SK-N-MC (cell line): Measurements from ENCODE around the gene ZNF831.

Source experiments
- DNase-seq: peaks from one replicate; pipeline ENCODE4 v3.0.0-alpha.2; 2011; ENCODE audit warnings: low read depth, low spot score
- H3K27ac ChIP-seq: fragments of 200-600 bp; sonication (generic); 2 replicates; pipeline ENCODE4 v1.5.1; 2016; ENCODE audit warnings: mixed run types
- H3K36me3 ChIP-seq: fragments of 200-600 bp; sonication (generic); 2 replicates; pipeline ENCODE4 v1.6.1; 2017; ENCODE audit warnings: antibody characterized with exemption, low read length, mixed read lengths; ENCODE audit not compliant: insufficient read depth
- H3K4me3 ChIP-seq: fragments of 200-600 bp; sonication (generic); 2 replicates; pipeline ENCODE4 v1.5.1; 2016
- H3K9ac ChIP-seq: fragments of 200-600 bp; sonication (generic); 2 replicates; pipeline ENCODE4 v1.8.0; 2017; ENCODE audit warnings: mixed run types, mixed read lengths; ENCODE audit not compliant: insufficient read length
- H3K9me3 ChIP-seq: fragments of 200-600 bp; sonication (generic); 2 replicates; pipeline ENCODE4 v1.6.1; 2017; ENCODE audit warnings: low read depth, mild to moderate bottlenecking, antibody characterized with exemption, low read length, moderate library complexity, mixed read lengths
- EZH2 ChIP-seq: fragments of 200-600 bp; sonication (generic); IDR thresholded peaks from one replicate; pipeline ENCODE4 v1.6.1; 2017; ENCODE audit warnings: antibody characterized with exemption
- FOXP2 ChIP-seq: optimal IDR thresholded peaks from 2 replicates; pipeline ENCODE3; 2011; ENCODE audit warnings: mild to moderate bottlenecking, moderate library complexity; ENCODE audit not compliant: insufficient read depth; ENCODE audit errors: extremely low read length, control extremely low read depth
- POLR2AphosphoS5 ChIP-seq: IDR thresholded peaks from 2 replicates; pipeline ENCODE4 v1.6.1; 2012; ENCODE audit warnings: mild to moderate bottlenecking, low read depth, low read length, borderline replicate concordance

The ZNF831 gene

GRCh38 chr20:59171986-59172385, 8.4 kb downstream of the ZNF831 start:
- Histone ChIP-seq H3K9ac (no peak overlapping the region), H3K9me3 (no peaks in the 10 kb centered on the region), H3K36me3 (no peaks in the 10 kb centered on the region), H3K27ac (no peak overlapping the region), H3K4me3 (no peak overlapping the region)
- TF ChIP-seq FOXP2 = no peak
- TF ChIP-seq POLR2AphosphoS5 = no peak
- TF ChIP-seq EZH2 = no peak
- DNase-seq = no peak

GRCh38 chr20:59173938-59174491, 10.4 kb downstream of the ZNF831 start:
- TF ChIP-seq FOXP2 = no peak
- no peak for TF ChIP-seq EZH2
- no peak for TF ChIP-seq POLR2AphosphoS5
- Histone ChIP-seq H3K36me3 (no peaks in the 10 kb centered on the region), H3K9me3 (no peaks in the 10 kb centered on the region), H3K27ac (no peak overlapping the region), H3K9ac (no peak overlapping the region), H3K4me3 (no peak overlapping the region)
- DNase-seq = no peak

- Histone ChIP-seq H3K9ac (no peak overlapping the region), H3K36me3 (no peaks in the 10 kb centered on the region), H3K4me3 (no peak overlapping the region), H3K9me3 (no peaks in the 10 kb centered on the region), H3K27ac (no peak overlapping the region)
- no peak for DNase-seq
- no peak for TF ChIP-seq FOXP2
- no peak for TF ChIP-seq POLR2AphosphoS5
- TF ChIP-seq EZH2 = no peak
Measured at GRCh38 chr20:59175002-59175401, 11.4 kb downstream of the ZNF831 start.

- no peaks in the 10 kb centered on the region for H3K9me3 ChIP-seq
- H3K36me3 ChIP-seq = no peaks in the 10 kb centered on the region
- H3K9ac ChIP-seq = no peak overlapping the region
- no peak for DNase-seq
- TF ChIP-seq EZH2 = no peak
- no peak for TF ChIP-seq FOXP2
- no peak for TF ChIP-seq POLR2AphosphoS5
- H3K4me3 ChIP-seq = no peak overlapping the region
- no peak overlapping the region for H3K27ac ChIP-seq
Measured at GRCh38 chr20:59175861-59176260, 12.2 kb downstream of the ZNF831 start.

GRCh38 chr20:59176812-59177211, 13.2 kb downstream of the ZNF831 start:
- TF ChIP-seq EZH2 = no peak
- no peak for TF ChIP-seq FOXP2
- no peak for TF ChIP-seq POLR2AphosphoS5
- Histone ChIP-seq H3K27ac (no peak overlapping the region), H3K4me3 (no peak overlapping the region), H3K9ac (no peak overlapping the region), H3K9me3 (no peaks in the 10 kb centered on the region), H3K36me3 (no peaks in the 10 kb centered on the region)
- DNase-seq = no peak

- H3K9ac ChIP-seq = no peak overlapping the region
- TF ChIP-seq FOXP2 (no peak), POLR2AphosphoS5 (no peak), EZH2 (no peak)
Measured at GRCh38 chr20:59177266-59178250, 13.9 kb downstream of the ZNF831 start.

GRCh38 chr20:59178983-59179595, 15.5 kb downstream of the ZNF831 start:
- no peak overlapping the region for H3K4me3 ChIP-seq
- H3K36me3 ChIP-seq = no peaks in the 10 kb centered on the region
- no peak for DNase-seq
- H3K9me3 ChIP-seq = no peaks in the 10 kb centered on the region
- no peak overlapping the region for H3K9ac ChIP-seq
- no peak overlapping the region for H3K27ac ChIP-seq
- no peak for TF ChIP-seq FOXP2
- TF ChIP-seq POLR2AphosphoS5 = no peak
- no peak for TF ChIP-seq EZH2

More at GRCh38 chr20:59177266-59178250, 13.9 kb downstream of the ZNF831 start:
- Histone ChIP-seq H3K27ac (no peak overlapping the region), H3K9me3 (no peaks in the 10 kb centered on the region), H3K4me3 (no peak overlapping the region), H3K36me3 (no peaks in the 10 kb centered on the region)
- no peak for DNase-seq

GRCh38 chr20:59179988-59180387, 16.4 kb downstream of the ZNF831 start:
- H3K9me3 ChIP-seq = no peaks in the 10 kb centered on the region
- DNase-seq = no peak
- no peaks in the 10 kb centered on the region for H3K36me3 ChIP-seq
- TF ChIP-seq EZH2 (no peak), POLR2AphosphoS5 (no peak), FOXP2 (no peak)
- H3K4me3 ChIP-seq = no peak overlapping the region
- no peak overlapping the region for H3K27ac ChIP-seq
- H3K9ac ChIP-seq = no peak overlapping the region
